Ovary (tissue), 9 donors: Measurements from ENCODE around the gene TLR9. TPM values are rescaled to one million over a fixed set of nuclear protein-coding genes. Genes with fewer than 3 reads are reported as not detected.

Experiments
- DNase-seq, 5 donors: peaks; one replicate each; pipeline ENCODE4 v3.0.0-alpha.2; 2019 to 2020
- H3K27ac ChIP-seq, 2 donors: fragments of 200-600 bp; one replicate each; pipeline versions ENCODE4 v1.5.1 to v1.8.0; 2019 to 2022
- H3K27me3 ChIP-seq: fragments of 200-600 bp; one replicate; pipeline ENCODE4 v1.8.0; 2022
- H3K36me3 ChIP-seq: fragments of 200-600 bp; sonication (generic); one replicate; pipeline ENCODE4 v1.5.1; 2019
- H3K4me1 ChIP-seq: one replicate; pipeline ENCODE4 v1.8.1; 2013; ENCODE audit warnings: mild to moderate bottlenecking, moderate library complexity; ENCODE audit not compliant: insufficient read depth
- H3K4me3 ChIP-seq: fragments of 200-600 bp; sonication (generic); one replicate; pipeline ENCODE4 v1.5.1; 2017
- H3K9me3 ChIP-seq, 2 donors: fragments of 200-600 bp in 1 of 2; sonication (generic) in 1 of 2; one replicate each; pipeline versions ENCODE4 v1.5.1 to v1.8.1; 2013 to 2019; ENCODE audit warnings: mild to moderate bottlenecking in 1 of 2, moderate library complexity in 1 of 2
- EP300 ChIP-seq: sonication (generic); formaldehyde crosslinking; IDR thresholded peaks from one replicate; pipeline ENCODE4 v1.6.1; 2017; ENCODE audit warnings: antibody characterized with exemption
- POLR2A ChIP-seq: fragments of 450-650 bp; IDR thresholded peaks from one replicate; pipeline ENCODE4 v1.6.1; 2017; ENCODE audit warnings: antibody characterized with exemption, mild to moderate bottlenecking, moderate library complexity
- WGBS, 3 donors: extraction: QIAGEN DNeasy Blood & Tissue Kit in 1 of 3; methylation state at CpG; one replicate each; pipeline versions ENCODE4 v1.1.5 to v1.1.7; 2013 to 2017; 5-methylcytosine and 5-hydroxymethylcytosine counted together
- intact Hi-C, 4 donors: fragments of 100-400 bp; cut with DNase I; formaldehyde crosslinking; loops; one replicate each; pipeline versions ENCODE4 v1.11.0 to v1.15.1; 2022 to 2023
- polyA plus RNA-seq, 2 donors: library from polyadenylated mRNA; stranded (reverse); fragments of 200-250 nt in 1 of 2; fragments of 350-450 nt in 1 of 2; fragmentation: Illumina TruSeq in 1 of 2; extraction: RNeasy Lipid Tissue Mini Kit (QIAGEN cat#74804) in 1 of 2; gene quantifications; one replicate each; pipeline ENCODE4 v1.2.3, GENCODE V29; 2013 to 2014
- total RNA-seq, 7 donors: library from RNA; depleted of rRNA in 2 of 7; stranded (reverse); fragments of >200 nt in 2 of 7; fragmentation: NEBNext Ultra II Directional in 3 of 7; extraction: Animal tissue kit (Norgen Biotek cat#: 25700) in 3 of 7; gene quantifications; one replicate each; pipeline versions ENCODE4 v1.1.0 to v1.2.4, GENCODE V29; 2016 to 2023
- TF ChIP-seq, protein P1 (sequence below), 3 donors: fragments of 450-650 bp in 2 of 3; fragments of 200-600 bp in 1 of 3; IDR thresholded peaks; one replicate each; pipeline versions ENCODE4 v1.5.1 to v1.8.0; 2016 to 2022; ENCODE audit warnings: antibody characterized with exemption in 3 of 3, mild to moderate bottlenecking in 1 of 3
- donor health status: DM: no; HTN: no; CAD: no; lungs with moderate emphysema.
- donor health status: DM: no; HTN: no; CAD: no.
- donor health status: Bipolar disorder and iron deficiency.
- donor health status: DM: yes; HTN: yes; CAD: no.
- donor health status: DM: no; HTN: no; CAD: no.
- donor health status: DM: yes; HTN: yes; CAD: no.

Gene TLR9
- total and polyA plus RNA-seq, 9 donors = 0.15 to 1.5 (median 0.58) TPM; not detected in 2

DNA sequence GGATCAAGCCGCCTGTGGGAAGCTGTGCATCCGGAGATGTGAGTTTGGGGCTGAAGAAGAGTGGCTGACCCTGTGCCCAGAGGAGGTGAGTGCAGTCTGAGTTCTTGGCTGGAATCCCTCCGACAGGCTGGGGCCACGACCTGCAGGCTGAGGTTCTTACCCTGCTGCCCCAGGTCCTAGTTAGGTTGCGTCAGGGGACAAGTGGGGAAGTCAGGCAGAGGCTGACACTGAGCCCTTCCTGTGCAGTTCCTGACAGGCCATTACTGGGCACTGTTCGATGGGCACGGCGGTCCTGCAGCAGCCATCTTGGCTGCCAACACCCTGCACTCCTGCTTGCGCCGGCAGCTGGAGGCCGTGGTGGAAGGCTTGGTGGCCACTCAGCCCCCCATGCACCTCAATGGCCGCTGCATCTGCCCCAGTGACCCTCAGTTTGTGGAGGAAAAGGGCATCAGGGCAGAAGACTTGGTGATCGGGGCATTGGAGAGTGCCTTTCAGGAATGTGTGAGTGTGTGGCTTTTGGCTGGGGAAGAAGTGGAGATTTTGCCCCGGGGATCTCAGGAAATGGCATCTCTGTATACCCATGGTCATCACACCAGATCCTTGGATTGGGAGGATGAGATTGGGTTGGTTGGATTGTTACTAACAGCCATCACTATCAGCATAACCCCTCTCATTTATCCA lies 21.4 kb upstream of the TLR9 start:
- DNase-seq = peak in 1 of 5 donors; percentile 19
- WGBS, 3 donors = 85 to 89% (median 87%) methylated on average over 14 of the region's 14 CpGs
- H3K4me3 ChIP-seq = no peak overlapping the region

DNA sequence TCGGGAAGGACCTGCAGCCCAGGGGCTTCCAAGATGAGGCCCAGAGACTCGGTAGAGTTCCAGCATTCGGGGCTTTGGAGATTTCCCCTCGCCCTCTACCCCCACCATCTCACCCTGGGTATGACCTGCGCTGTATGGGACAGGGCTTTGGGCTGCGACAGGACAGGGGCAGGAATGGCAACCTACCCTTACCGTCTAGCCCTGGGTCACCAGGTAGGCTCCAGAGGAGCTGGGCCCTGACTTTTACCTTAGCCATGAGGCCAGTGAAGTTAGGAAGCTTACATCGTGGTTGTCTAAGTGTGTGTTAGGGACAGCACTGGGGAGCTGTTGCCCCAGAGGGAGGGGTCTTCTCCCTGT lies 20.8 kb upstream of the TLR9 start:
- Histone ChIP-seq H3K4me3 (peak overlapping the region; percentile 43), H3K36me3 (no peaks in the 10 kb centered on the region), H3K27ac (peak overlapping the region; percentile 73 to 83), H3K9me3 (no peaks in the 10 kb centered on the region), H3K27me3 (no peaks in the 10 kb centered on the region), H3K4me1 (peaks cover 5% of the 10 kb centered on the region)
- intact Hi-C loops = no loop called here
- no peak for DNase-seq
- 19 to 21% (median 20%) methylated on average over 8 of the region's 8 CpGs for WGBS, 3 donors
- TF ChIP-seq EP300 (no peak), POLR2A (no peak)
- TF ChIP-seq, protein P1, sequence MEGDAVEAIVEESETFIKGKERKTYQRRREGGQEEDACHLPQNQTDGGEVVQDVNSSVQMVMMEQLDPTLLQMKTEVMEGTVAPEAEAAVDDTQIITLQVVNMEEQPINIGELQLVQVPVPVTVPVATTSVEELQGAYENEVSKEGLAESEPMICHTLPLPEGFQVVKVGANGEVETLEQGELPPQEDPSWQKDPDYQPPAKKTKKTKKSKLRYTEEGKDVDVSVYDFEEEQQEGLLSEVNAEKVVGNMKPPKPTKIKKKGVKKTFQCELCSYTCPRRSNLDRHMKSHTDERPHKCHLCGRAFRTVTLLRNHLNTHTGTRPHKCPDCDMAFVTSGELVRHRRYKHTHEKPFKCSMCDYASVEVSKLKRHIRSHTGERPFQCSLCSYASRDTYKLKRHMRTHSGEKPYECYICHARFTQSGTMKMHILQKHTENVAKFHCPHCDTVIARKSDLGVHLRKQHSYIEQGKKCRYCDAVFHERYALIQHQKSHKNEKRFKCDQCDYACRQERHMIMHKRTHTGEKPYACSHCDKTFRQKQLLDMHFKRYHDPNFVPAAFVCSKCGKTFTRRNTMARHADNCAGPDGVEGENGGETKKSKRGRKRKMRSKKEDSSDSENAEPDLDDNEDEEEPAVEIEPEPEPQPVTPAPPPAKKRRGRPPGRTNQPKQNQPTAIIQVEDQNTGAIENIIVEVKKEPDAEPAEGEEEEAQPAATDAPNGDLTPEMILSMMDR (IDR thresholded peaks at IDR 0.05) = no peak

More for the DNA sequence above, 21.4 kb upstream of the TLR9 start:
- Histone ChIP-seq H3K9me3 (no peaks in the 10 kb centered on the region), H3K27ac (peak overlapping the region; percentile 73 to 83), H3K36me3 (no peaks in the 10 kb centered on the region), H3K27me3 (no peaks in the 10 kb centered on the region), H3K4me1 (peaks cover 5% of the 10 kb centered on the region)
- intact Hi-C loops = no loop called here
- no peak for TF ChIP-seq POLR2A
- TF ChIP-seq, protein P1 (IDR thresholded peaks at IDR 0.05) = no peak
- no peak for TF ChIP-seq EP300

GRCh38 chr3:52245322-52246263 lies 20.1 kb upstream of the TLR9 start, which contains the start of gene PPM1M:
Gene PPM1M (plus strand): TSS chr3:52245759. CDS start chr3:52245825, 66 bp downstream.
- no peaks in the 10 kb centered on the region for H3K9me3 ChIP-seq
- 1 to 2% (median 2%) methylated on average over 59 to 98 of the region's 98 CpGs for WGBS, 3 donors
- H3K27me3 ChIP-seq = no peaks in the 10 kb centered on the region
- H3K4me3 ChIP-seq = peak within 1 kb of the TSS; percentile 43
- no peaks in the 10 kb centered on the region for H3K36me3 ChIP-seq
- peak within 1 kb of the TSS; percentile 73 to 83 for H3K27ac ChIP-seq
- H3K4me1 ChIP-seq = peaks cover 5% of the 10 kb centered on the region
- no peak for TF ChIP-seq EP300
- TF ChIP-seq POLR2A = no peak
- TF ChIP-seq, protein P1 (IDR thresholded peaks at IDR 0.05) = no peak
- peak; percentile 56 to 80 (median 67) for DNase-seq
- intact Hi-C loops = no loop called here

DNA sequence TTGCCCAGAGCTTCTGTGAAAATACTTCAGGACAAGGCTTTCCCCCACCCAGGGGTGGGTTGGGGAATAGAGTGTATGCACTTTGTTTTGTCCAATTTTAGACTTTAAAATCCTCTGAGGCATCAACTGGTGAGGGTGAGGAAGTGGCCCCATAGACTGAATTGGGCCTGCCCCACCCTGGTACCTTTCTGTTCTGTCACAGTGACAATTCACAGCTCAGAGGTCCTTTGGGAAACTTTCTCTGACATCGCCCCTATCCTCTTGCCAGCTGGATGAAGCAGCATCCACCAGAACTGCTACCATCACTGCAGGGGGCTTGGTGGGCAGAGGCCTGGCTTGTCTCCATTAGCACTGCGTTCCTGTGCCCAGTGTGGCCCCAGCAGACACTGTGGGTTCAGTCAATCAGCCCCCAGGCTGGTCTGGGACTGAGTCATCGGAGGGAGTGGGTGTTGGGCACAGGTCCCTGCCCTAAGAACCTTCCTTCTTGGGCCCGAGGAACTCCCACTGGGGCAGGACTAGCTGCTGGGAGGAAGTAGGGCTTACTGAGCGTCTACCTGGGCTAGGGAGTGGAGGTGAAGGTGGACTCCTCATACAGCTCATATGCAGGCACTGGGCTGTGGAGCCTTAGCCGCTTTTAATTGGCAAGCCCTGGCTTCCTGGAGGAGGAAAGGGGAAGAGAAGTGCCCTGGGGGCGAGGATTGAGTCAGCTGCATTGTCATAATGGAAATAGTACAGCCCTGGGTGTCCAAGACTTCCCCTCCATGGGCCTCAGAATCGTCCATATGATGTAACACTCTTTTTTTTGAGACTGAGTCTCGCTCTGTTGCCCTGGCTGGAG lies 18.6 kb upstream of the TLR9 start:
- intact Hi-C loops = no loop called here
- WGBS, 3 donors = 80 to 91% (median 89%) methylated on average over 9 of the region's 9 CpGs
- H3K9me3 ChIP-seq = no peaks in the 10 kb centered on the region
- peaks cover 5% of the 10 kb centered on the region for H3K4me1 ChIP-seq
- DNase-seq = peak in 2 of 5 donors; percentile 15 to 28
- no peak overlapping the region for H3K27ac ChIP-seq
- no peaks in the 10 kb centered on the region for H3K27me3 ChIP-seq
- TF ChIP-seq POLR2A (no peak), EP300 (no peak)
- TF ChIP-seq, protein P1 (IDR thresholded peaks at IDR 0.05) = no peak
- H3K4me3 ChIP-seq = no peak overlapping the region
- no peaks in the 10 kb centered on the region for H3K36me3 ChIP-seq
